ENCODE data around the gene NCBP2L.

Gene NCBP2L

GRCh38 chrX:107777536-107777832 is at the start of gene NCBP2L:
NCBP2L (plus strand) TSS chrX:107777733; CDS start chrX:107794221, 16,488 bp downstream.
- no peak for DNase-seq (ENCODE audit: low read depth in 2 of 2)

- no peak for DNase-seq (ENCODE audit: low read depth in 2 of 2)
Measured at GRCh38 chrX:107728371-107729099, 49.0 kb upstream of the NCBP2L start.

GRCh38 chrX:107729558-107730297 is 47.8 kb upstream of the NCBP2L start:
- no peak for DNase-seq (ENCODE audit: low read depth in 2 of 2)

GRCh38 chrX:107730298-107730655 is 47.3 kb upstream of the NCBP2L start:
- DNase-seq (ENCODE audit: low read depth in 2 of 2): no peak

- no peak for DNase-seq (ENCODE audit: low read depth in 2 of 2)
Measured at GRCh38 chrX:107730991-107731766, 46.4 kb upstream of the NCBP2L start.

GRCh38 chrX:107731831-107732502 is 45.6 kb upstream of the NCBP2L start:
- DNase-seq (ENCODE audit: low read depth in 2 of 2): no peak

- DNase-seq (ENCODE audit: low read depth in 2 of 2): no peak
Measured at GRCh38 chrX:107733686-107734085, 43.8 kb upstream of the NCBP2L start.

GRCh38 chrX:107734646-107735045 is 42.9 kb upstream of the NCBP2L start:
- no peak for DNase-seq (ENCODE audit: low read depth in 2 of 2)

GRCh38 chrX:107736781-107737531 is 40.6 kb upstream of the NCBP2L start:
- DNase-seq (ENCODE audit: low read depth in 2 of 2): no peak

- no peak for DNase-seq (ENCODE audit: low read depth in 2 of 2)
Measured at GRCh38 chrX:107738272-107738671, 39.3 kb upstream of the NCBP2L start.

- no peak for DNase-seq (ENCODE audit: low read depth in 2 of 2)
Measured at GRCh38 chrX:107738768-107739167, 38.8 kb upstream of the NCBP2L start.

- DNase-seq (ENCODE audit: low read depth in 2 of 2): no peak
Measured at GRCh38 chrX:107739541-107739940, 38.0 kb upstream of the NCBP2L start.

- no peak for DNase-seq (ENCODE audit: low read depth in 2 of 2)
Measured at GRCh38 chrX:107741404-107741790, 36.1 kb upstream of the NCBP2L start.

- no peak for DNase-seq (ENCODE audit: low read depth in 2 of 2)
Measured at GRCh38 chrX:107742700-107743191, 34.8 kb upstream of the NCBP2L start.

- no peak for DNase-seq (ENCODE audit: low read depth in 2 of 2)
Measured at GRCh38 chrX:107743995-107744394, 33.5 kb upstream of the NCBP2L start.

GRCh38 chrX:107744868-107745267 is 32.7 kb upstream of the NCBP2L start:
- DNase-seq (ENCODE audit: low read depth in 2 of 2): no peak

- no peak for DNase-seq (ENCODE audit: low read depth in 2 of 2)
Measured at GRCh38 chrX:107747596-107748161, 29.9 kb upstream of the NCBP2L start.

- no peak for DNase-seq (ENCODE audit: low read depth in 2 of 2)
Measured at GRCh38 chrX:107748506-107748905, 29.0 kb upstream of the NCBP2L start.

- DNase-seq (ENCODE audit: low read depth in 2 of 2): no peak
Measured at GRCh38 chrX:107750263-107750662, 27.3 kb upstream of the NCBP2L start.

GRCh38 chrX:107750861-107751445 is 26.6 kb upstream of the NCBP2L start:
- DNase-seq (ENCODE audit: low read depth in 2 of 2): no peak

GRCh38 chrX:107752043-107752442 is 25.5 kb upstream of the NCBP2L start:
- DNase-seq (ENCODE audit: low read depth in 2 of 2): no peak

Data from stimulated activated CD8-positive, alpha-beta memory T cell treated with anti-CD3 and anti-CD28 coated beads, Interleukin-7, amount 100 ng/mL, for 1 hour (primary cell).